HL-60 (cell line): ENCODE results near the gene ELFN2.

Experiments used
- POLR2AphosphoS5 ChIP-seq: IDR thresholded peaks from 2 replicates; pipeline ENCODE4 v1.6.1; 2012; ENCODE audit warnings: low read depth
- SPI1 ChIP-seq: IDR thresholded peaks from 2 replicates; pipeline ENCODE4 v1.6.1; 2012; ENCODE audit warnings: low read depth, mild to moderate bottlenecking, borderline replicate concordance
- TF ChIP-seq, protein P1 (sequence below): IDR thresholded peaks from one replicate; pipeline ENCODE4 v1.5.1; 2011; ENCODE audit warnings: low read length, control low read depth, inconsistent platforms; ENCODE audit not compliant: insufficient read depth

DNA sequence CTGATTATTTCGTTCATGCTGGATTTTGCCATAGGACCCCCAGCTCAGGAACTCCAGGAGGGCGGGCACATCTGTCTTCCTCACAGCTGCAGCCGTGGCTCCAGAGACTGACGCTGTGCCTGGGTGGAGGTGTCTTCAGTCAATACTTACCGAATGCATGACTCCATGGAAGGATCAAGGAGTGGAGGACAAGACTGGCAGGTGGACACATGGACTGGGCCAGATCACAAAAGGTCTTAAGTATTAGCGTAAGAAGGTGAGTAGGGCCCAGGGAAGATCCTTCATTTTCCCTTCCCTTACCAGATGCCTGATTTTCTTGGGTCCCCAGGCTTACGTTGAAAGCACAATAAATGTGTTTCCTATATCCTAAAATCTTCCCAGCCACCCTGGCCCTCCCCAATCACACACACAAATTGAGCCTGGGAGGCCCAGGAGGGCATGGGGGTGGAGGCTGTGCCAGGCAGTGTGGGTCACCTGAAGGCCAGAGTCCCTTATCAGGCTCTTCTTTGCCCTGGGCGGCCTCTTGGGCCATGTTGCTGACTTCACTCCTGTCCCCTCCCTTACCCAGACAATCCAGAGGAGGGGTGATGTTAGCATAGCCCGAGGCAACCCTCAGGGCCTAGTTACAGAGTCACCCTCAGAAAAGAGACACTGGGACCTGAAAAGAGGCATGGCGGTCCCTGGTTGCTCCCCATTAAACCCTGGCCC is 88.6 kb downstream of the ELFN2 start:
- TF ChIP-seq POLR2AphosphoS5 = no peak
- TF ChIP-seq, protein P1, sequence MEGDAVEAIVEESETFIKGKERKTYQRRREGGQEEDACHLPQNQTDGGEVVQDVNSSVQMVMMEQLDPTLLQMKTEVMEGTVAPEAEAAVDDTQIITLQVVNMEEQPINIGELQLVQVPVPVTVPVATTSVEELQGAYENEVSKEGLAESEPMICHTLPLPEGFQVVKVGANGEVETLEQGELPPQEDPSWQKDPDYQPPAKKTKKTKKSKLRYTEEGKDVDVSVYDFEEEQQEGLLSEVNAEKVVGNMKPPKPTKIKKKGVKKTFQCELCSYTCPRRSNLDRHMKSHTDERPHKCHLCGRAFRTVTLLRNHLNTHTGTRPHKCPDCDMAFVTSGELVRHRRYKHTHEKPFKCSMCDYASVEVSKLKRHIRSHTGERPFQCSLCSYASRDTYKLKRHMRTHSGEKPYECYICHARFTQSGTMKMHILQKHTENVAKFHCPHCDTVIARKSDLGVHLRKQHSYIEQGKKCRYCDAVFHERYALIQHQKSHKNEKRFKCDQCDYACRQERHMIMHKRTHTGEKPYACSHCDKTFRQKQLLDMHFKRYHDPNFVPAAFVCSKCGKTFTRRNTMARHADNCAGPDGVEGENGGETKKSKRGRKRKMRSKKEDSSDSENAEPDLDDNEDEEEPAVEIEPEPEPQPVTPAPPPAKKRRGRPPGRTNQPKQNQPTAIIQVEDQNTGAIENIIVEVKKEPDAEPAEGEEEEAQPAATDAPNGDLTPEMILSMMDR = no peak
- TF ChIP-seq SPI1 = no peak
